NOMO-1 treated with dmso at 0.1 percent for 144 hours (cell line): Measurements from ENCODE around the gene HIVEP3.

Source experiments
- DNase-seq: peaks from one replicate; lab custom pipeline; 2025; ENCODE audit not compliant: unreplicated experiment; lab: John Stamatoyannopoulos, UW

Gene HIVEP3

DNA sequence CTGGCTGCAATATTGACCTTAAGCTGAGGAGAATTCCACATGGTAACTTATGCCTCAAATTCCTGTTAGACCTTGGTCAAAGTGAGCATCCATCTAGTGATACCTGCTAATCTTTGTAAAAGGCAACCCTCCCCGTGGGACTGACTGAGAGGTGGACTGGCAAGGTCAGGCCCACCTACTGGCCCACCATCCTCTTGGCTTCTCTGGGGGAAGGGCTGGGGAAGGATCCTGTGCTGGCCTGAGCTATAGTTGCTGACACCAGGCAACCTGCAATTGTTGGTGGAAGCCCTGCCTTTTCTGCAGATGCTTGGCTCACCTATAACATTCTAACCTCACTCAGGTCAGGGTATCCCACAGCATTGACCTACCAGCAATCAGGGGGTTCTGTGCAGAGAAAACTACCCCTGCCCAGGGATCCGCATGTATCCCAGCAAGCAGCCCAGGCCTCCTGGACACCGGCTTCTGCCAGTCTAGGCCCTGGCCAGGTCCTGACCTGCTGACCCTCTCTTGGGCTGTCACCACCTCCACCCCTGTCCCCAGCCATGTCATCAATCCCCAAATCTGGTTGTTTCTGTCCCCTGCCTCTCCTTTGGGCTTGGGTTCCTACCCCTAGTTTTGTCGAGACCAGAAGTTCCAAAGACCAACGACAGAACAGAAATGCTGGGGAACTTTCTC is 326.1 kb downstream of the HIVEP3 start:
- no peak for DNase-seq

DNA sequence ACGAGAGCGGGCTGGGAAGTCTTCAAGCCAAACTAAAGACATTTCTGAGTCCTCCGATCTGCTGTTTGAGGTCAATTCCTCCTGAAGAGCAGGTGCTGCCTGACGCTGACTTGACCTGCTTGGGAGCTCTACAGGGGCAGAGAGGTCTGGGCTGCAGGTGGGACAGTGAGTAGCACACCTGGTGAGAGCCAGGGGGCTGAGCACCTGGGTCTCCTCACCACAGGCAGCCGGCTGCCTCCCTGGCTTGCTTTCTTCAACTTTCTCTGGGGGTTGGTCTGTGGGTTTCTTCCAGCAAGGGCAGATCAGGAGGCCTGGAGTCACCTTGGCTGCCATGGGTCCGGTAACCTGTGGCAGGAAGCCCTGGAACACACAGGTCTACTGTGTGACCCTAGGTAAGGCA is 326.8 kb downstream of the HIVEP3 start:
- DNase-seq = no peak

DNA sequence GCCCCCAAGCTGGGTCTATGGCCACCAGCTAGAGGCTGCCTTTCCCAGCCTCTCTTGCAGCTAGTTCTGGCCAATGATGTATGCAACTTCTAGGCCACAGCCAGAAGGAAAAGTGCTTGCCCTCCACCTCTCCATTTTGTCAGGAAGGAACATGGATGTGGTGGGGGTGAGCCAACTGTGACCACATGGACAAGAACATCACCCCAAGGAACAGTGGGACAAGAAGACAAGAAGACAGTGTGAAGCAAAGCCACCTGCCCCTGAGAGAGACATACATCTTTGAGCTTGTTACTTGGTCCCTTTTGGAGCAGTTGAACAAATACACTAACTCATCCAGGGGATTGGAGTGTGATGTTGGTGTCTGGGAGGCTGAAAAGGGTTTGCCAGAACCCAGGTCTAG is 328.4 kb downstream of the HIVEP3 start:
- no peak for DNase-seq

DNA sequence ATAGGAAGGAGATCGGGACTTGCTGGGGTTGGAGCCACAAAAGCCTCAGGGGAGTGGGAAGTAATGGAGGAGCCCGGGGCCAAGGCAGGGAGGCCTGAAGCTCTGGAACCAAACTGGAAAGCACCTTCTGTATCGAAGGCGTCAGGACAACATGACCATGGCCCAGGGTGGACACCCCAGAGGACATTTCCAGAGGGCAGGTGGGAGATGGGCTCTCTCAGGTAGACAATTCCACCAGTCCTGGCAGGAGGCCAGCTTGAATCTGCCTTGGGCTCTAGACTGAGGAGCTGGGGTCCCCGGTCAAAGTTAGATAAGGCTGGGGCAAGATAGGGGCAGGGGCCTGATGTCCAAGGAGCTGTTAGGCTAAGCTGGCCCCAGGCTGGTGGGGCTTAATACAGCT is 329.3 kb downstream of the HIVEP3 start:
- no peak for DNase-seq

DNA sequence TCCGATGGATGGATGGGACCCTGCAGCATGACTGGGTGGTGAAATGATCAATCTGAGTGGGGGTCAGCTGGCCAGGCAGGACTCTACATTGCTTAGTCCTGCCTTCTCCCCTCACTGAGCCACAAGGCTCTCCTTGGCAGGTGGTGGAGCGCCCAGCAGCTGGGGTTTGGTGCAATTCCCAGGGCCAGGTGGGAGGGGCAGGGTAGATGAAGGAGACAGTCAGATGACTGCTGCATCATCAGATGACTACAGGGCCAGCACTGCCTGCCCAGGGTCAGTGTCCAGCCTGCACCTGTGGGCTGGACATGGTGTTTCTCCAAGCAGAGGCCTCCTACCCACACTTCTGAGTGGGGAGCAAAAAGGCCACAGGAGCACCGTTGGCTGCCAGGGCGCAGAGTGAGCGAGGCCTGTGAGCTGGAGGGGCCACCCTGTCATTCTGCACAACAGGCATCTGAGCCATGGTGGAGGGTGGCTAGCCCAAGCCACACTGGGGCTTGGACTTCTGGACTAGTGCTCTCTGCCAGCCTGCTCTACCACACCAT is 330.3 kb downstream of the HIVEP3 start:
- DNase-seq = no peak

DNA sequence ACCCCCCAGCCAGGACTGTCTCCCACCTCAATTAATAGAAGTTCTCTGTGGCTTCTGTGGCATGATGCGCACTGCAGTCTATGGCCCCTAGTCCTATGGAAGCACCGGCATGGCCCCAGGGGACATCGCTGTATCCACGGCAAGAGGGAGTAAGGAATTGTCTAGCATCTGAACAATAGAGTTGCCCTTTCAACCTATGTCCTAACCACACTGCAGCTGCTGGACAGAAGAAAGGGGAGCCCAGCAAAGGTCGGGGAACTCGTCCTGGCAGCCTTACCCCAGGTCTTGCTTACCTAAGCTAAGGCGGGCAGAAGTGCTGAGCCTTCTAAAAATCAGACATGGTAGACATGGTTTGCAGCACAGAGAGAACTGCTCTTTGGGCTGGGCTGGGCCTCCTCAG is 330.9 kb downstream of the HIVEP3 start:
- DNase-seq = no peak

DNA sequence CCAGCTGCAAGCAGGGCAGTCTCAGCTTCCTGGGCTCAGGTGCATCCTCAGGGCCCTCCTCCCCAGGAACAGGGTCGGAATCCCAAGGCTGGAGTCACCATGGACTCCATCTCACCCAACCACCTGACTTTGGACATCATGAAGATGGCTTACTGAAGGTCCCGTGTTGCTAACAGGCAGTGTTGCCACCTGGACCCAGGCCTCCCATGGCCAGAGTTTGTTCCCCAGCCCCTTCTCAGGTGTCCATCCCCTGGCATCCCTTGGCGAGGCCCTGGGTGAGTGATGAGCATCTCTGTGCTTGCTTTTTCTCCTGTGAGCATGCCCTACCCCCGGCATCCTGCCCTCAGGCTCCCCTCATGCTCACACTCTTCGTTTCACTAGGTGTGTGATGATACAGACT is 332.5 kb downstream of the HIVEP3 start:
- no peak for DNase-seq

DNA sequence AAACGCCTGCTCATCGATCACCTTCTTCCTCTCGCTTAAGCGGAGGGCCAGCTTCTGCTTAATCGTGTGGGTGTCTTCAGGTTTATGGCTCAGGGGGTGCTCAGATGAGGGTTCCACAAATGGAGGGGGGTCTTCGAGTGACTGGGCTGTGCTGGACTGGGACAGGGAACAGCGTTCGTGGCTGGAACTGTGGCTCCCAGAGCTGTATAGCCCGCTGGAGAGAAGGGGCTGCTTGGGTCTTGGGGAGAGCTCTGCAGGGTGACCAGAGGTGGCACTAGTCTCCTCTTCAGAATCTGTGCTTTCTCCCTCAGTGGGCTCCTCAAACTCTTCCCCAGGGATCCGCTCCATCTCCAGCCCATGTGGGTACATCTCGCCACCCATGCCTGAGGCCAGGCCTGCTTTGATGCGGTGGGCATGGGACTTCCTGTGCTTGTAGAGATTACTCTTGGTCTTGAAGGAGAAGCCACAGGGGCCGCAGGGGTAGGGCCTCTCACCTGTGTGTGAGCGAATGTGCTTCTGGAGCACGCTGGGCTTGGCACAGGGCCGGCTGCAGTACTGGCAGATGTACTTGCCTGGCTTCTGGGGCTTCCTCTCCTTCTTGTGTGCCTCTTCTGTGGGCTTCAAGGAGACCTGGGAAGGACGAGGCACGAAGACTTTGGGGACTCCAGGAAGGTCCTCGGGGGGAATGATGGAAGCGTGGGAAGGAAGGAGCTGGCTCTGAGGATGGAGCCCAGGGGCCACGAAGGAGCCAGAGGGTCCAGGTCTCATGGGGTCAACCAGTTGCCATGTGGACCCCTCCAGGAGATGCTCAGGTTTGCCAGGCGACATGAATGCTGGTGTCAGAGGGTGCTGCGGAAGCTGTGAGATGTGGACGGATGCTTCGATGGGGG is 334.8 kb downstream of the HIVEP3 start:
- DNase-seq = no peak

DNA sequence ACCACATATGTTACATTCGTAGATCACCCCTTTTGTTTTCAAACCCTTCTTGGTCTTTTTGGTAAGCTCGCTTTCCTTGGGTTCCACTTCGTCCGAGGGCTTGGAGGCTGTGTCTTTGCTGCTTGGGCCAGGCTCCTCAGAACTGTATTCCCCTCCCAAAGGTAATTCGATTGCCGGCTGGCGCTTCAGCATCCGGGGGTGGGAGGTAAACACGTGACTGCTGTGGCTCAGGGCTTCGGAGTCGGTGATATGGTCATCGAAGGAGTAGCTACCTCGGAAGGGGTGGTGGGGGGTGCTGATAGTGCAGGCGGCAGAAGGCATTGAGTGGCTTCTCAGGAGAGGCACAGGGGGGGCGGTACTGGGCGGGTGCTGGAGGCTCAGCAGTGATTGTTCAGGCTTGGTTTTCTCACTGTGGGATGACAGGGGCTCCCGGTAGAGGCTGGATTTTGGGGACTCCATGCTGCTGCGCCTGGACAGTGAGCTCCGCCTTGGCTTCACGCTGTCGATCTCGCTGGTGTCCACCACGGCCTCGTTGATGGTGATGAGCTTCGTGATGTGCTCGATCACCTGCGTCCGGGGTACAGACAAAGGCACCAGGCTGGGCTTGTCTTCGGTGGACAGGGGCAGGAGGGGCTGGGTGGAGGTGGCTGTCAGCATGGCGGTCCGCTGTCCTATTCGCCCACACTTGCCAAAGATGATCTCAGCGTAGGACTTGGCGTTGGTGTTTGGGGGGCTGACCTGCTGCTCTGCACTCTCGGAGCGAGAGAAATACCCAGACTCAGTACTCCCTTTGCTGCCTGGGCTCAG is 335.7 kb downstream of the HIVEP3 start:
- no peak for DNase-seq

DNA sequence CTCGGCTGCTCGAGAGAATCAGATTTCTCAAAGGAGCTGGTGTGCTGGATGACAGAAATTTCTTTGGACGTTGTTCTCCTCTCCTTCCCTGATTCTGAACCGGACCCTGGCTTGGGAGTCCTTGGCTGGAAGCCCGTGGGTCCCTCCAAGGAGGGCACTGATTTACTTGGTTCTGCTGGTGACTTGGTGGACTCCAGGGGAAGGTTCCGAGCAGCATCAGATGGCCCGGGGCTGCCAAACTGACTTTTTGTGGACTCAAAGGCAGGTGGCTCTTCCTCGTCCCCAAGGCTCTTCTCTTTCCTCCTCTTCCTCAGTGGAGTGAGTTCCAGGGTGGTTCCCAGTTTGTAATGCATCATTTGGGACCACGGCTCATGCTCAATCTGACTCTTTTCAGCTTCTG is 336.4 kb downstream of the HIVEP3 start:
- DNase-seq = no peak

DNA sequence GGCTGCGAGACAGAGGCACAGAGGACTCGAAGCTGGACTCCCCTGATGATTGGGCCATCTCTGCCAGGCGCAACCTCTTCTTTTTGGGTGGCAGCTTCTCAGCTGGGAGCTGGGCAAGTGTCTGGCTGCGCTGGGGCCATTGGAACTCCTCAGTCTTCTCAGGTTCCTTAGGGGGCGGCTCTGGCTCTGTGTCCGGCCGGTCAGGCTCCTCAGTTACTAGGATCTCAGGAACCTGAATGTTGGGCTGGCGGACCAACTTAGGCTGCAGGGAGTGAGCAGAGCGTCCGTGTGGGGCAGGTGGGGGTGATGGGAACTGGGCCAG is 336.8 kb downstream of the HIVEP3 start:
- DNase-seq = no peak

DNA sequence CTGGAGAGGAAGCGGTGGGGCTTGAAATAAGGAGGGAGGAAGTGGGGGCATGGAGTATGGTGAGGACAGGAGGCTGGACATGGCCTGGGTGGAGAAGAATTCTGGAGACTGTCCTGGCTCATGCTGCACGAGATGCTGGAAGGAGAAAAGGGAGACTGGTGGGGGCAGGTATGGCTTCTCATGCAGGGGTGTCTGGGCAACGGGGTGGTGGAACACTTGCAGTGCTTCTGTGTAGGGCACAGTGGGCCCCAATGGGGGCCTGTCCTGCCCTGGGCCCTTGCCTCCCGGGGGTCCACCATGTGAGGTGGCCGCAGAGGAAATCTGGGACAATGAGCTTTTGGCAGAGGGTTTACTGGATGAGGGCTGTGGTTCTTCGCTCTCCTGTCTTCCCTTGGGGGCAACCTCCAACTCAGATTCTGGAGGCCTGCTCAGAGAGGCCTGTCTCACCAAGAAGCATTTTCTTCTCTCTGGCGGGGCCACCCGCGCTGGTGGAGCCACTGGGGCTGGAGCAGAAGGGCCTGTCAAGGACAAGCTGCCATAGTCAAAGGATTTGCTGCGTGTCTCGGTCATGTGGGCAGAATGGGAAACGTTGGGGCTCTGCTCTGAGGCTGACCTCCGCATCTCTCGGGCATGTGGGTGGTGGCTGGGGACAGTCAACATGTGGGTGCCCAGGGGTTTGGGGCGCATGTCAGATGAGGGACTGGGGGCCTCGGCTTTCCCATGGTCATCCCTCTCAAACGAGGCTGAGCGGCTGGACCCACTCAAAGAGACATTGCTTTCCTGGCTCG is 337.3 kb downstream of the HIVEP3 start:
- DNase-seq = no peak

DNA sequence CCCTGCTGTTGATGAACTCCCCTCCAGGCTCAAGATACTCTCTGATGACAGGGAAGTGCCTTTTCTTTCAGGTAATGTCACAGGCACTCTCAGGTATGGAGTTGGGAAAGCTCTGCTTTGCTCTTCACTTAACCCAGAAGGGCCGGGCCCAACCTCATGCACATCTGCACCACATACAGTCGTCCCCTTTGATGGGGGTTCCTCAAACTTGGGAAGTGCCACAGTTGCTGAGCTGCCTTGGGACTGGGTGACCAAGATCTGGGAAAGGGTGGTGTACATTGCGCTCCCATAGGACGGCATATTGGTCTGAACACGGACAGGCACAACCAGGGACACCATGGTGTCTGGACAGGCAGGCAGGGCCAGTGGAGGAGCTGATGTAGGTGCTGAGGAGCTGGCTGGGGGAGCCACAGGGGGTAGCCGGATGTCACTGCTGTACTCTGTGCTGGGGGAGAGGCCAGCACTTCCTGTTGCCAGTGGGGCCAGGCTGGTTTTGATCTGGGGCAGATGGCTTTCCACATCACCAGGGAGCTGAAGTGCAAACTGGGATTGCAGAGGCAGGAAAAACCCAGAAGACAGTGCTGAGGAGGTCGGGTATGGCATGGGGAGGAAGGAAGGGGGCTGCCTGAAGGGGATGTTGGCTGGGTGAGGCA is 338.1 kb downstream of the HIVEP3 start:
- no peak for DNase-seq

DNA sequence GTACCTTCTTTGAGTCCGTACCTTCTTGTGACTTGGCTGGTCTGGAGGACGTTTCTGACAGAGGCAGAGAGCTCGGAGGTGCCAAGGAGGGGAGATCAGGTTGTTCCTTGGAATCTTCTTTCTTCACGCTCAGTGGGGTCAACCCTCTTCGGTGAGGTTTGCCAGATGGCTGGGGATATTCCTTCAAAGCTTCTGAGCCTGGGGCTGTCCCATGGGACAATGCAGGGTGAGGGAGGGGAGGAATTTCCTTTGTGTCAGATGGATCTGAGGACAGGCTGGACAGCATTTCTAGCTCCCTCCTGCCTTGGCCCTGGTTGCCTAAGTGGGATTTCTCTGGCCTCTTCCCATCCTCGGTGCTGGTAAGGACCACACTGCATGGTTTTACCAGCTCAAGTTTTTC is 338.7 kb downstream of the HIVEP3 start:
- no peak for DNase-seq

DNA sequence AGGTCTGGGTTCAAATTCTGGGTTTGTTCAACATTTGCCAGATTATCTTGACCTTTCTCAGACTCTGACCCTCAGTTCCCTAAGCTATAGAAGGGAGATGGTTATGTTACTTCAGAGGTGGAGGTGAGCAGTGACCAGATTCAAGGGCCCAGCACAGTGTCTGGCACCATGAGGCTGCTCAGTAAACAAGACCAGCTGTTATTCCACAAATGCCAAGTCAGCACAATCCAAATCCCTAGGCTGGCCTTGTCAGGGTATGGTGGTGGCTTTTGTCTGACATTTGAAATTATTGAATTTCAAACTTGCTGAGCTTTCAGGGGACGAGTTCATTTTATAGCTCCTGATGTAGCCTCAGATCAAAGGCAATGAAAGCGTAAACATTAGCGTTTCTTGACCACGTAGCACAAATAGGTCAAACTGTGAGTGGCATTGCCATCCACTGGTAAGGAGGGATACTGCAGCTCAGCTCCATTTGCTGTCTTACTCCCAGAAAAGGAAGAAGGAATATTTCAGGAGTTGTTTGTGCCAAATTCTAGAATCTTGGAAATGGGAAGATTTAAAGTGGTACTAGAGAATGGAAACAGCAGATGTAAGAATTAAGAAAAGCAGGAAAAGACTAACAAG is 339.9 kb downstream of the HIVEP3 start:
- no peak for DNase-seq

DNA sequence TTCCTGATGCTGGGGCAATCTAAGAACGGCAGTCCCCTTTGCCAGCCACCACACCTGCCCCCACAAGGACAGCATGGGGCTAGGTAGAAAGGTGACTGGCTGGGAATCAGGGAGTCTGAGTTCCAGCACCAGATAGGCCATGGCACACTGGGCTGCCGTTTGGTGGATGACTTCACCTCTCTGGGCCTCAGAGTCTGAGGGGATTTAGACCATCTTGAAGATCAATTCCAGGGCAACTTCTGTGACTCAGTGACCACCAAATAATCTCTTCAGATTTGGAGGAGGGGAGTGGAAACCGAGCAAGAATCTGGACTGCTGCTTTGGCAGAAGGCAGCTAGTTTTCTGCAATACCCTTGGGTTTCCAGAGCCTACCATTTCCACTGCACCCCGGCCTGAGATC is 342.1 kb downstream of the HIVEP3 start:
- no peak for DNase-seq

DNA sequence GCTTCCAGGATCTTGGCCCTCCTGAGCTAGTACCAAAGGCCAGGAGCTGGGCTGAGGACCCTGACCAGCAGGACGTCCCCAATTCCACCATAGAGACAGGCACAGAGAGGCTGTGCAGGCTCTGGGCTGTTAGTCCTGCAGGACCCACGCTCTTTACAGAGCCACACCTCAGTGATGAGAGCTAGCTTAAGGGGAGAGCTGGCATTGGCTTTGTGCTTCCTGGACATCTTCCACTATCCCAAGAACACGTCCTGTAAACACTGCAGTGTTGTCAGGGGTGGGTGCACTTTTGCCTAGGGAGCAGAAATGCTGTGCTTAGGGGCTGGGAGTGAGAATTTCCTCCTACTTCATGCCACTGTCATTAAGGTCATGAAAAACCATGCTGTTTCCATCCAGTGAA is 342.5 kb downstream of the HIVEP3 start:
- DNase-seq = no peak

DNA sequence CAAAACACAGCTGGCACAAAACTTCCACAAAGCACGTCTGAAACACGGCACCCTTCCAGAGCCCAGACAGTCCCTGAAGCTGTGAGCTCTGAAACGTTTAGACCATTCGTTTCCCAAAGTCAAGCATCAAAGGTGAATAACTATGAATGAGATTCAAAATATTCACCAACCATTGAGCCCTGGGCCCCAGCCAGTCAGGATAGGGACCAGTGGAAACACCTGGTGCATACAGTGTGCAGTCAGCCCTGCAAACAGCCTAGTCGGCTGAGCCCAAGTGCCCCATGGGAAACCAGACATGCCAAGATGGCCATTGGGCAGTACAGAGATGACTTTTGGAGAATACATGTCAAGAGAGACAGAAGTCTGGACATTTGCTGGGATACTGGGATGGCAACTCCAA is 343.9 kb downstream of the HIVEP3 start:
- DNase-seq = no peak

DNA sequence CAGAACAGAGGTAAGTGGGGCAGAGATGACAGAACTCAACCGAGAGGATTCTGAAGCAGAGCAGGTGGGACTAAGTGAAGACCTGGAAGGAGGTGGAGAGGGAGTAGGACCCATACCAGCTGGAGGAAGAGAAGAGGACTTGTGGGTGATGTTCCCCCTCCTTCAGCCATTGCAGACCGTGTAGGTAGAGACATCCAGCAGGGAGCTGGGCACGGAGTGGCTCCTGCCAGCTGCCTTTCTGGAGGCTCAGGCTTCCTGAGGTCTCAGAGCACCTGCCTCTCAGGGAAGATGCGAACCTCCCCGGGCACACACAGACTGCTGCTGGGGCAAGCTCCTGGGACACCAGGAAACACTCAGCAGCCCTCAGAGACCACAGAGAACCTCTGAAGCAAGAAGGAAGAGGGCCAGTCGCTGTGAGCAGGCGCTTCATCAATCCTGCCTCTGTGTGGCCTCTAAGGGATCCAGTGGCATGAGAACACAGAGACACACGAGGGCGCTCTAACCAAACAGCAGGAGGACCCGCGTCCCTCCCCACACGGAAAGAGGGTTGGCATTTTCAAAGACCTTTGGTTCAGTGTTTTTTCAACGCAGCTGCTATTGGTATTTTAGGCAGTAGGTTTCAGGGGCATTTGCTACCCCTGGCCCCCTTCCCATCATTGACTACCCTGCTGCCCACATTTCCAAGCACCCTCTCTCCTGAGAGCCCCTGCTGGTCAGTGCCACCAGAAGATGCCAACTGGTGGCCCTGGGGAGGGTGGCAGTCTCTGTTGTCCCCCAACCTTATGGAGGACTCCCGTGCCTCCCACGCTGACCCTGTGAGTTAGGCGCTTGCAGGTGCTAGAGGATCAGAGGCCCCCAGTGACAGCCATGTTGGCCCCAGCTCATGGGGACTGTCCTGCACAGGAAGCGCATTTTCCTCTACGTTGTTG is 344.7 kb downstream of the HIVEP3 start:
- DNase-seq = peak; percentile 67
